ENCODE measurements around the gene CTR9. TPM values are rescaled to one million over a fixed set of nuclear protein-coding genes. Genes with fewer than 3 reads are reported as not detected.

CTR9 gene
- total and polyA plus RNA-seq, 9 of the 15 experiments (the other 6 are each of a cell fraction or from before 2014, with no cell fraction given), result 25.4 to 79.3 (median 47.3) TPM

DNA sequence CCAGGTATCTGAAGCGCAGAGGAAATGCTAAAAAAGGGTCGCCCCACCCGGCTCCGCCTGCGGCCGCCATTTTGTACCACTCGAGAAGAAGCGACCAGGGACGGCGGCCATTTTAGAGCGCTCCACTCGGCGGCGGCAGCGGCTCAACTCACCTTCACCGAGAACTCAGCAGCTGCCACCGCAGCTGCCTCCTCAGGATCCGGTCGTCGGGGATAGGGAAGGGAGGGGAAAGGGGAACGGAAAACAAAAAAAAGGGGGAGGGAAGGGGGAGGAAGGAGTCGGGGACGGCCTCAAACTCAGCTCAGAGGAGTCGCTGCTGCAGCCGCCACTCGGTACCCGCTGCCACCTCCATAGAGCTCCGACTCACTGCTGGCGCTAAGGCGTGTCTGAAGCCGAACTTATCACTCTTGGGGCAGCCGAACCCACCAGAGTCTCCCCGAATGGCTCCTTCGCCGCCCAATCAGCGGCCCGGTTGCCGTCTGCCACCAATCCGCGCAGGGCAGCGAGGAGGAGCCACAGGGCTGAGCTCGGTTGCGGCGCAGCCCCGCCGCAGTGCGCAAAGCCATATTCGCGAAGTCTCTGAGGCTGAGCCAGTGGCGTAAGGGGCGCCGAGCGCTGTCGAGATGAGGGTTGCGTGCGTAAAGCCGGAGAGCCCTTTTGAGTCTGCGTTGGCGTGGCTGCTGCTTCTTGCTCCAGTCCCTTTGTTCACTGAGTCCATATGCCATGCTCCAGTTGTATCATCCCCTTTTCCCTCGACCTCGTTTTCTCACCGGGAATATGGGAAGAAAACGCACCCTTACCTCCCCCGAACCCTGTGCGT lies 57.7 kb downstream of the CTR9 start, which contains the start of gene EIF4G2 (continued):
- TF ChIP-seq HNRNPLL (IDR thresholded peaks at IDR 0.05; ENCODE audit: low read depth, low read length, poor library complexity, severe bottlenecking), result peak; percentile 100
- peak in 1 of 2 experiments; percentile 25; a peak in 1 of 4 replicates for TF ChIP-seq SIX5 (IDR thresholded peaks at IDR 0.05; ENCODE audit: borderline replicate concordance in 1 of 2, insufficient read depth in 1 of 2, low read depth in 1 of 2, low read length in 2 of 2)
- peak; percentile 12; the same call in 1 of the 2 replicates for TF ChIP-seq ZEB2 (IDR thresholded peaks at IDR 0.05)
- no peak for TF ChIP-seq NFIX (CRISPR knock-in tag; IDR thresholded peaks at IDR 0.05; ENCODE audit: low read depth)
- no peak for TF ChIP-seq ZNF696 (CRISPR knock-in tag; conservative IDR thresholded peaks at IDR 0.05)
- TF ChIP-seq ZNF140 (CRISPR knock-in tag; IDR thresholded peaks at IDR 0.05), result no peak
- peak; percentile 23; the same call in 1 of the 2 replicates for TF ChIP-seq XRCC5 (IDR thresholded peaks at IDR 0.05; ENCODE audit: low read depth, low read length)
- no peak for TF ChIP-seq ZNF311 (CRISPR knock-in tag; IDR thresholded peaks at IDR 0.05)
- TF ChIP-seq SLC30A9 (CRISPR knock-in tag; IDR thresholded peaks at IDR 0.05), result no peak
- TF ChIP-seq, protein P1, sequence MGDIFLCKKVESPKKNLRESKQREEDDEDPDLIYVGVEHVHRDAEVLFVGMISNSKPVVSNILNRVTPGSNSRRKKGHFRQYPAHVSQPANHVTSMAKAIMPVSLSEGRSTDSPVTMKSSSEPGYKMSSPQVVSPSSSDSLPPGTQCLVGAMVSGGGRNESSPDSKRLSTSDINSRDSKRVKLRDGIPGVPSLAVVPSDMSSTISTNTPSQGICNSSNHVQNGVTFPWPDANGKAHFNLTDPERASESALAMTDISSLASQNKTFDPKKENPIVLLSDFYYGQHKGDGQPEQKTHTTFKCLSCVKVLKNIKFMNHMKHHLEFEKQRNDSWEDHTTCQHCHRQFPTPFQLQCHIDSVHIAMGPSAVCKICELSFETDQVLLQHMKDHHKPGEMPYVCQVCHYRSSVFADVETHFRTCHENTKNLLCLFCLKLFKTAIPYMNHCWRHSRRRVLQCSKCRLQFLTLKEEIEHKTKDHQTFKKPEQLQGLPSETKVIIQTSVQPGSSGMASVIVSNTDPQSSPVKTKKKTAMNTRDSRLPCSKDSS (IDR thresholded peaks at IDR 0.05; ENCODE audit: low read depth, partially characterized antibody), result no peak
- TF ChIP-seq NELFE (IDR thresholded peaks at IDR 0.05; ENCODE audit: insufficient read depth, insufficient read length), result peak; percentile 94
- no peak for TF ChIP-seq SAFB2 (IDR thresholded peaks at IDR 0.05; ENCODE audit: borderline replicate concordance, low read depth, low read length, severe bottlenecking)
- TF ChIP-seq, protein P2, sequence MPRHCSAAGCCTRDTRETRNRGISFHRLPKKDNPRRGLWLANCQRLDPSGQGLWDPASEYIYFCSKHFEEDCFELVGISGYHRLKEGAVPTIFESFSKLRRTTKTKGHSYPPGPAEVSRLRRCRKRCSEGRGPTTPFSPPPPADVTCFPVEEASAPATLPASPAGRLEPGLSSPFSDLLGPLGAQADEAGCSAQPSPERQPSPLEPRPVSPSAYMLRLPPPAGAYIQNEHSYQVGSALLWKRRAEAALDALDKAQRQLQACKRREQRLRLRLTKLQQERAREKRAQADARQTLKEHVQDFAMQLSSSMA (CRISPR knock-in tag; IDR thresholded peaks at IDR 0.05), result no peak
- no peak for TF ChIP-seq HOXB6 (CRISPR knock-in tag; IDR thresholded peaks at IDR 0.05; ENCODE audit: borderline replicate concordance)
- no peak for TF ChIP-seq MTF1 (CRISPR knock-in tag; IDR thresholded peaks at IDR 0.05; ENCODE audit: borderline replicate concordance)
- TF ChIP-seq ZKSCAN1 (IDR thresholded peaks at IDR 0.05; ENCODE audit: low read depth, low read length), result peak; percentile 75; the same call in 1 of the 2 replicates
- peak; percentile 96 for TF ChIP-seq GTF2F1 (IDR thresholded peaks at IDR 0.05; ENCODE audit: low read depth, low read length)
- TF ChIP-seq, protein P3, sequence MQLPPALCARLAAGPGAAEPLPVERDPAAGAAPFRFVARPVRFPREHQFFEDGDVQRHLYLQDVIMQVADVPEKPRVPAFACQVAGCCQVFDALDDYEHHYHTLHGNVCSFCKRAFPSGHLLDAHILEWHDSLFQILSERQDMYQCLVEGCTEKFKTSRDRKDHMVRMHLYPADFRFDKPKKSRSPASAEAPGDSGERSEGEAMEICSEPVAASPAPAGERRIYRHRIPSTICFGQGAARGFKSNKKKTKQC (CRISPR knock-in tag; IDR thresholded peaks at IDR 0.05), result peak; percentile 13; the same call in 1 of the 2 replicates
- no peak for TF ChIP-seq U2AF2 (optimal IDR thresholded peaks at IDR 0.05; ENCODE audit: low read depth, low read length)
- TF ChIP-seq HDAC2 (IDR thresholded peaks at IDR 0.05), result no peak; the same call in none of the 2 replicates
- 0 out of 2 replicates have a peak, but pooled peaks have one; percentile 66 for TF ChIP-seq CHCHD3 (CRISPR knock-in tag; IDR thresholded peaks at IDR 0.05)
- TF ChIP-seq NR4A1 (CRISPR knock-in tag; IDR thresholded peaks at IDR 0.05), result 0 out of 2 replicates have a peak, but pooled peaks have one; percentile 44
- TF ChIP-seq NR4A1 (tag; IDR thresholded peaks at IDR 0.05), result no peak
- no peak for TF ChIP-seq SNRNP70 (optimal IDR thresholded peaks at IDR 0.05; ENCODE audit: low read depth, low read length)
- TF ChIP-seq TRIM24 (IDR thresholded peaks at IDR 0.05), result peak; percentile 49 to 53; a peak in 3 of 4 replicates
- TF ChIP-seq CC2D1A (IDR thresholded peaks at IDR 0.05), result peak; percentile 88
- peak; percentile 96 for TF ChIP-seq SMAD1 (IDR thresholded peaks at IDR 0.05; ENCODE audit: low read depth, low read length, partially characterized antibody)
- peak; percentile 30 for TF ChIP-seq PHF20 (IDR thresholded peaks at IDR 0.05; ENCODE audit: partially characterized antibody)
